Measurements from ENCODE around the gene TBP. TPM values are rescaled to one million over a fixed set of nuclear protein-coding genes. Genes with fewer than 3 reads are reported as not detected.

The TBP gene
- total and polyA plus RNA-seq, 2 experiments from 2014 or later, result 15.5 to 20.2 TPM

- WGBS (ENCODE audit: low lambda C conversion rate, missing lambda C conversion rate), result 74% methylated on average over 10 of the region's 10 CpGs
- DNase-seq (ENCODE audit: low spot score), result peak; percentile 28
- TF ChIP-seq CTCF (IDR thresholded peaks at IDR 0.05; ENCODE audit: poor library complexity) (peak; percentile 27), EZH2 (IDR thresholded peaks at IDR 0.05; ENCODE audit: borderline replicate concordance) (no peak), EZH2phosphoT487 (IDR thresholded peaks at IDR 0.05; ENCODE audit: low read depth, severe bottlenecking, unreplicated experiment) (no peak)
Observed at GRCh38 chr6:170522565-170523183, 31.5 kb upstream of the TBP start.

GRCh38 chr6:170523256-170524171, 30.7 kb upstream of the TBP start:
- Histone ChIP-seq H3K27me3 (no peaks in the 10 kb centered on the region), H3K9me2 (replicated peaks; ENCODE audit: insufficient read depth) (no peaks in the 10 kb centered on the region), H3K4me1 (ENCODE audit: insufficient read depth) (no peaks in the 10 kb centered on the region), H4K20me1 (ENCODE audit: insufficient read depth, poor library complexity, severe bottlenecking) (no peaks in the 10 kb centered on the region), H3K4me3 (no peak overlapping the region), H3K79me2 (no peaks in the 10 kb centered on the region), H3K27ac (no peak overlapping the region), H2AFZ (no peak overlapping the region), H3K36me3 (replicated peaks; ENCODE audit: insufficient read depth, low read depth) (no peaks in the 10 kb centered on the region), H3K9me3 (ENCODE audit: low read depth) (no peaks in the 10 kb centered on the region), H3K4me2 (no peak overlapping the region)
- 76% methylated on average over 9 of the region's 9 CpGs for WGBS (ENCODE audit: low lambda C conversion rate, missing lambda C conversion rate)
- TF ChIP-seq EZH2 (IDR thresholded peaks at IDR 0.05; ENCODE audit: borderline replicate concordance), result no peak
- no peak for TF ChIP-seq CTCF (IDR thresholded peaks at IDR 0.05; ENCODE audit: poor library complexity)
- no peak for TF ChIP-seq EZH2phosphoT487 (IDR thresholded peaks at IDR 0.05; ENCODE audit: low read depth, severe bottlenecking, unreplicated experiment)
- no peak for DNase-seq (ENCODE audit: low spot score)

More at GRCh38 chr6:170522565-170523183, 31.5 kb upstream of the TBP start:
- Histone ChIP-seq H3K27ac (no peak overlapping the region), H3K4me3 (no peak overlapping the region), H3K36me3 (replicated peaks; ENCODE audit: insufficient read depth, low read depth) (no peaks in the 10 kb centered on the region), H3K79me2 (no peaks in the 10 kb centered on the region), H3K9me3 (ENCODE audit: low read depth) (no peaks in the 10 kb centered on the region), H3K4me1 (ENCODE audit: insufficient read depth) (no peaks in the 10 kb centered on the region), H3K4me2 (no peak overlapping the region), H3K27me3 (no peaks in the 10 kb centered on the region), H3K9me2 (replicated peaks; ENCODE audit: insufficient read depth) (no peaks in the 10 kb centered on the region), H4K20me1 (ENCODE audit: insufficient read depth, poor library complexity, severe bottlenecking) (no peaks in the 10 kb centered on the region), H2AFZ (no peak overlapping the region)

- Histone ChIP-seq H2AFZ (no peak overlapping the region), H3K79me2 (no peaks in the 10 kb centered on the region), H3K4me2 (no peak overlapping the region), H4K20me1 (ENCODE audit: insufficient read depth, poor library complexity, severe bottlenecking) (no peaks in the 10 kb centered on the region), H3K27ac (no peak overlapping the region), H3K36me3 (replicated peaks; ENCODE audit: insufficient read depth, low read depth) (no peaks in the 10 kb centered on the region), H3K9me2 (replicated peaks; ENCODE audit: insufficient read depth) (no peaks in the 10 kb centered on the region), H3K4me3 (no peak overlapping the region), H3K27me3 (no peaks in the 10 kb centered on the region), H3K4me1 (ENCODE audit: insufficient read depth) (no peaks in the 10 kb centered on the region), H3K9me3 (ENCODE audit: low read depth) (no peaks in the 10 kb centered on the region)
- TF ChIP-seq EZH2phosphoT487 (IDR thresholded peaks at IDR 0.05; ENCODE audit: low read depth, severe bottlenecking, unreplicated experiment) (no peak), CTCF (IDR thresholded peaks at IDR 0.05; ENCODE audit: poor library complexity) (no peak), EZH2 (IDR thresholded peaks at IDR 0.05; ENCODE audit: borderline replicate concordance) (no peak)
- DNase-seq (ENCODE audit: low spot score), result no peak
- 80% methylated on average over 5 of the region's 5 CpGs for WGBS (ENCODE audit: low lambda C conversion rate, missing lambda C conversion rate)
Observed at GRCh38 chr6:170524172-170524502, 30.0 kb upstream of the TBP start.

Measured in hepatocyte (in vitro differentiated cells).